ENCODE data around the gene MAP3K2. TPM values are rescaled to one million over a fixed set of nuclear protein-coding genes. Genes with fewer than 3 reads are reported as not detected.
"Not testable (repeated sequence)": the region's sequence is repeated elsewhere in the genome, so short reads cannot be mapped to it uniquely, and the experiment has no call there.

The MAP3K2 gene
- total RNA-seq, 2 donors from 2014 or later, result 91.0 to 100 TPM

GRCh38 chr2:127416506-127417001 lies 28.8 kb upstream of the MAP3K2 start:
- peaks cover 17% of the 10 kb centered on the region for H3K4me1 Mint-ChIP-seq
- no peaks in the 10 kb centered on the region for H3K36me3 Mint-ChIP-seq (ENCODE audit: low read depth)
- H3K27ac Mint-ChIP-seq, result peak overlapping the region; percentile 71
- DNase-seq, result no peak
- H3K27me3 Mint-ChIP-seq, result peaks cover 14% of the 10 kb centered on the region
- ATAC-seq, result no peak
- H3K9me3 ChIP-seq (ENCODE audit: control insufficient read depth, low read length, poor library complexity, severe bottlenecking), result no peaks in the 10 kb centered on the region
- peak overlapping the region; percentile 87 for H3K4me3 Mint-ChIP-seq

GRCh38 chr2:127415593-127416505 lies 28.1 kb upstream of the MAP3K2 start:
- Mint-ChIP-seq H3K4me1 (peaks cover 20% of the 10 kb centered on the region), H3K4me3 (peak overlapping the region; percentile 87), H3K27ac (peak overlapping the region; percentile 61), H3K27me3 (peaks cover 7% of the 10 kb centered on the region), H3K36me3 (ENCODE audit: low read depth) (no peaks in the 10 kb centered on the region)
- H3K9me3 ChIP-seq (ENCODE audit: control insufficient read depth, low read length, poor library complexity, severe bottlenecking), result no peaks in the 10 kb centered on the region
- ATAC-seq (peak; percentile 96), DNase-seq (peak; percentile 77 to 81 (median 79))

- no peak overlapping the region for H3K27ac Mint-ChIP-seq
- no peak overlapping the region for H3K4me3 Mint-ChIP-seq
Measured at GRCh38 chr2:127414638-127415592, 27.1 kb upstream of the MAP3K2 start.

GRCh38 chr2:127413782-127414637 lies 26.2 kb upstream of the MAP3K2 start:
- no peak for ATAC-seq
- Mint-ChIP-seq H3K36me3 (ENCODE audit: low read depth) (no peaks in the 10 kb centered on the region), H3K4me1 (peaks cover 24% of the 10 kb centered on the region), H3K4me3 (no peak overlapping the region), H3K27ac (no peak overlapping the region), H3K27me3 (no peaks in the 10 kb centered on the region)
- no peaks in the 10 kb centered on the region for H3K9me3 ChIP-seq (ENCODE audit: control insufficient read depth, low read length, poor library complexity, severe bottlenecking)
- no peak for DNase-seq

More at GRCh38 chr2:127414638-127415592, 27.1 kb upstream of the MAP3K2 start:
- ATAC-seq (no peak), DNase-seq (no peak)
- Mint-ChIP-seq H3K36me3 (ENCODE audit: low read depth) (no peaks in the 10 kb centered on the region), H3K4me1 (peaks cover 24% of the 10 kb centered on the region), H3K27me3 (no peaks in the 10 kb centered on the region)
- H3K9me3 ChIP-seq (ENCODE audit: control insufficient read depth, low read length, poor library complexity, severe bottlenecking), result no peaks in the 10 kb centered on the region

GRCh38 chr2:127413200-127413599 lies 25.4 kb upstream of the MAP3K2 start:
- Mint-ChIP-seq H3K4me3 (no peak overlapping the region), H3K36me3 (ENCODE audit: low read depth) (no peaks in the 10 kb centered on the region), H3K4me1 (peaks cover 24% of the 10 kb centered on the region), H3K27me3 (no peaks in the 10 kb centered on the region), H3K27ac (no peak overlapping the region)
- H3K9me3 ChIP-seq (ENCODE audit: control insufficient read depth, low read length, poor library complexity, severe bottlenecking), result no peaks in the 10 kb centered on the region
- DNase-seq (no peak), ATAC-seq (no peak)

- H3K27ac Mint-ChIP-seq, result no peak overlapping the region
- H3K9me3 ChIP-seq (ENCODE audit: control insufficient read depth, low read length, poor library complexity, severe bottlenecking), result no peaks in the 10 kb centered on the region
- DNase-seq (no peak), ATAC-seq (no peak)
- no peak overlapping the region for H3K4me3 Mint-ChIP-seq
- H3K27me3 Mint-ChIP-seq, result no peaks in the 10 kb centered on the region
- peaks cover 25% of the 10 kb centered on the region for H3K4me1 Mint-ChIP-seq
- H3K36me3 Mint-ChIP-seq (ENCODE audit: low read depth), result no peaks in the 10 kb centered on the region
Measured at GRCh38 chr2:127411653-127412369, 24.0 kb upstream of the MAP3K2 start.

GRCh38 chr2:127410871-127411652 lies 23.3 kb upstream of the MAP3K2 start:
- Mint-ChIP-seq H3K27ac (peak overlapping the region; percentile 86), H3K4me3 (peak overlapping the region; percentile 60), H3K36me3 (ENCODE audit: low read depth) (no peaks in the 10 kb centered on the region), H3K27me3 (no peaks in the 10 kb centered on the region), H3K4me1 (peaks cover 18% of the 10 kb centered on the region)
- H3K9me3 ChIP-seq (ENCODE audit: control insufficient read depth, low read length, poor library complexity, severe bottlenecking), result no peaks in the 10 kb centered on the region
- no peak for DNase-seq
- ATAC-seq, result no peak

- H3K9me3 ChIP-seq (ENCODE audit: control insufficient read depth, low read length, poor library complexity, severe bottlenecking); DNase-seq; H3K27me3 Mint-ChIP-seq; ATAC-seq; H3K36me3 Mint-ChIP-seq (ENCODE audit: low read depth): not testable (repeated sequence)
- Mint-ChIP-seq H3K4me3 (peak overlapping the region; percentile 1), H3K4me1 (peaks cover 15% of the 10 kb centered on the region), H3K27ac (peak overlapping the region; percentile 86)
Measured at GRCh38 chr2:127409716-127410115, 21.9 kb upstream of the MAP3K2 start.

- no peak for DNase-seq
- Mint-ChIP-seq H3K36me3 (ENCODE audit: low read depth) (no peaks in the 10 kb centered on the region), H3K4me3 (peak overlapping the region; percentile 55), H3K27ac (peak overlapping the region; percentile 11), H3K4me1 (peaks cover 15% of the 10 kb centered on the region), H3K27me3 (peaks cover 1% of the 10 kb centered on the region)
- H3K9me3 ChIP-seq (ENCODE audit: control insufficient read depth, low read length, poor library complexity, severe bottlenecking), result no peaks in the 10 kb centered on the region
- no peak for ATAC-seq
Measured at GRCh38 chr2:127408807-127409099, 21.0 kb upstream of the MAP3K2 start.

- peaks cover 5% of the 10 kb centered on the region for H3K27me3 Mint-ChIP-seq
Measured at GRCh38 chr2:127408004-127408806, 20.4 kb upstream of the MAP3K2 start.

GRCh38 chr2:127407661-127408003 lies 19.9 kb upstream of the MAP3K2 start:
- H3K9me3 ChIP-seq (ENCODE audit: control insufficient read depth, low read length, poor library complexity, severe bottlenecking), result no peaks in the 10 kb centered on the region
- peaks cover 5% of the 10 kb centered on the region for H3K27me3 Mint-ChIP-seq
- peak overlapping the region; percentile 82 for H3K4me3 Mint-ChIP-seq
- H3K27ac Mint-ChIP-seq, result peak overlapping the region; percentile 51
- ATAC-seq (peak; percentile 58), DNase-seq (no peak)
- no peaks in the 10 kb centered on the region for H3K36me3 Mint-ChIP-seq (ENCODE audit: low read depth)
- peaks cover 15% of the 10 kb centered on the region for H3K4me1 Mint-ChIP-seq

More at GRCh38 chr2:127408004-127408806, 20.4 kb upstream of the MAP3K2 start:
- Mint-ChIP-seq H3K27ac (peak overlapping the region; percentile 51), H3K4me1 (peaks cover 15% of the 10 kb centered on the region), H3K4me3 (peak overlapping the region; percentile 82), H3K36me3 (ENCODE audit: low read depth) (no peaks in the 10 kb centered on the region)
- DNase-seq (peak; percentile 81 to 94 (median 90)), ATAC-seq (peak; percentile 93)
- no peaks in the 10 kb centered on the region for H3K9me3 ChIP-seq (ENCODE audit: control insufficient read depth, low read length, poor library complexity, severe bottlenecking)

Measured in T-helper 17 cell (primary cell).